ENCODE data around the gene PFN3. TPM values are rescaled to one million over a fixed set of nuclear protein-coding genes. Genes with fewer than 3 reads are reported as not detected.
"Not testable (repeated sequence)": the region's sequence is repeated elsewhere in the genome, so short reads cannot be mapped to it uniquely, and the experiment has no call there.

Gene PFN3
- total RNA-seq, 2 donors from 2014 or later = not detected

GRCh38 chr5:177427919-177428573, 27.6 kb upstream of the PFN3 start:
- intact Hi-C loops (cut with DNase I) = no loop called here
- DNase-seq (ENCODE audit: low spot score) = peak; percentile 82

GRCh38 chr5:177427211-177427822, 26.9 kb upstream of the PFN3 start:
- intact Hi-C loops (cut with DNase I) = no loop called here
- no peak for DNase-seq (ENCODE audit: low spot score)

GRCh38 chr5:177426566-177427210, 26.2 kb upstream of the PFN3 start, which contains the start of gene GRK6:
TSS of gene GRK6 (plus strand) at chr5:177426676. CDS start at chr5:177426846, 170 bp downstream.
- intact Hi-C loops (cut with DNase I) = no loop called here
- peak; percentile 87 for DNase-seq (ENCODE audit: low spot score)

- DNase-seq (ENCODE audit: low spot score) = peak; percentile 100
- intact Hi-C loops (cut with DNase I) = no loop called here
Measured at GRCh38 chr5:177425801-177426565, 25.5 kb upstream of the PFN3 start.

- DNase-seq (ENCODE audit: low spot score) = no peak
- intact Hi-C loops (cut with DNase I) = no loop called here
Measured at GRCh38 chr5:177425196-177425800, 24.8 kb upstream of the PFN3 start.

GRCh38 chr5:177423671-177424070, 23.2 kb upstream of the PFN3 start:
- intact Hi-C loops (cut with DNase I) = no loop called here
- no peak for DNase-seq (ENCODE audit: low spot score)

GRCh38 chr5:177421062-177421798, 20.8 kb upstream of the PFN3 start:
- no peak for DNase-seq (ENCODE audit: low spot score)
- intact Hi-C loops (cut with DNase I) = no loop called here

- intact Hi-C loops (cut with DNase I); DNase-seq (ENCODE audit: low spot score): not testable (repeated sequence)
Measured at GRCh38 chr5:177420472-177420871, 20.0 kb upstream of the PFN3 start.

GRCh38 chr5:177419046-177419445, 18.6 kb upstream of the PFN3 start:
- intact Hi-C loops (cut with DNase I) = no loop called here
- DNase-seq (ENCODE audit: low spot score) = no peak

GRCh38 chr5:177417081-177417480, 16.6 kb upstream of the PFN3 start:
- DNase-seq (ENCODE audit: low spot score); intact Hi-C loops (cut with DNase I): not testable (repeated sequence)

- no peak for DNase-seq (ENCODE audit: low spot score)
- intact Hi-C loops (cut with DNase I) = no loop called here
Measured at GRCh38 chr5:177414481-177414880, 14.0 kb upstream of the PFN3 start.

- intact Hi-C loops (cut with DNase I) = no loop called here
- no peak for DNase-seq (ENCODE audit: low spot score)
Measured at GRCh38 chr5:177412603-177413233, 12.3 kb upstream of the PFN3 start.

- no peak for DNase-seq (ENCODE audit: low spot score)
- intact Hi-C loops (cut with DNase I) = no loop called here
Measured at GRCh38 chr5:177410575-177410974, 10.1 kb upstream of the PFN3 start.

GRCh38 chr5:177409043-177409801, 8.8 kb upstream of the PFN3 start, which contains the start of gene F12:
TSS of gene F12 (minus strand) at chr5:177409564. CDS start at chr5:177409527, 37 bp downstream.
- DNase-seq (ENCODE audit: low spot score) = no peak
- intact Hi-C loops (cut with DNase I) = loop anchor here in 1 of 2 donors (5.0 kb wide), 1 partner anchor 43 kb away; no protein-coding TSS in a partner anchor

- intact Hi-C loops (cut with DNase I) = loop anchor here (1.0 to 5.0 kb wide), 2 partner anchors 18 to 46 kb away; no protein-coding TSS in a partner anchor
- no peak for DNase-seq (ENCODE audit: low spot score)
Measured at GRCh38 chr5:177405805-177406204, 5.3 kb upstream of the PFN3 start.

GRCh38 chr5:177405312-177405711, 4.9 kb upstream of the PFN3 start:
- intact Hi-C loops (cut with DNase I) = loop anchor here in 1 of 2 donors (5.0 kb wide), 1 partner anchor 47 kb away; no protein-coding TSS in a partner anchor
- no peak for DNase-seq (ENCODE audit: low spot score)

- no peak for DNase-seq (ENCODE audit: low spot score)
- intact Hi-C loops (cut with DNase I) = loop anchor here (5.0 kb wide), 1 partner anchor 48 kb away; no protein-coding TSS in a partner anchor
Measured at GRCh38 chr5:177404641-177405179, 4.2 kb upstream of the PFN3 start.
